ENCODE measurements around the gene AP4S1.

AP4S1 gene

GRCh38 chr14:31137214-31137889, 111.9 kb downstream of the AP4S1 start:
- Histone ChIP-seq H3K4me1 (ENCODE audit: insufficient read depth, low read length) (no peaks in the 10 kb centered on the region), H3K9ac (ENCODE audit: low read depth, low read length) (no peak overlapping the region), H3K36me3 (ENCODE audit: insufficient read depth, low read length) (peaks cover 32% of the 10 kb centered on the region), H3K9me3 (ENCODE audit: control insufficient read depth, insufficient read depth, low read length) (no peaks in the 10 kb centered on the region)

- Histone ChIP-seq H3K9me3 (ENCODE audit: control insufficient read depth, insufficient read depth, low read length) (no peaks in the 10 kb centered on the region), H3K36me3 (ENCODE audit: insufficient read depth, low read length) (peaks cover 27% of the 10 kb centered on the region), H3K4me1 (ENCODE audit: insufficient read depth, low read length) (no peaks in the 10 kb centered on the region), H3K9ac (ENCODE audit: low read depth, low read length) (no peak overlapping the region)
Observed at GRCh38 chr14:31138301-31138700, 112.9 kb downstream of the AP4S1 start.

- Histone ChIP-seq H3K36me3 (ENCODE audit: insufficient read depth, low read length) (peaks cover 20% of the 10 kb centered on the region), H3K9ac (ENCODE audit: low read depth, low read length) (no peak overlapping the region), H3K9me3 (ENCODE audit: control insufficient read depth, insufficient read depth, low read length) (no peaks in the 10 kb centered on the region), H3K4me1 (ENCODE audit: insufficient read depth, low read length) (no peaks in the 10 kb centered on the region)
Observed at GRCh38 chr14:31139301-31139847, 113.9 kb downstream of the AP4S1 start.

GRCh38 chr14:31142455-31143087, 117.1 kb downstream of the AP4S1 start:
- Histone ChIP-seq H3K4me1 (ENCODE audit: insufficient read depth, low read length) (no peaks in the 10 kb centered on the region), H3K9ac (ENCODE audit: low read depth, low read length) (no peak overlapping the region), H3K36me3 (ENCODE audit: insufficient read depth, low read length) (peaks cover 17% of the 10 kb centered on the region), H3K9me3 (ENCODE audit: control insufficient read depth, insufficient read depth, low read length) (no peaks in the 10 kb centered on the region)
